ENCODE measurements around the gene ALAD.

DNA sequence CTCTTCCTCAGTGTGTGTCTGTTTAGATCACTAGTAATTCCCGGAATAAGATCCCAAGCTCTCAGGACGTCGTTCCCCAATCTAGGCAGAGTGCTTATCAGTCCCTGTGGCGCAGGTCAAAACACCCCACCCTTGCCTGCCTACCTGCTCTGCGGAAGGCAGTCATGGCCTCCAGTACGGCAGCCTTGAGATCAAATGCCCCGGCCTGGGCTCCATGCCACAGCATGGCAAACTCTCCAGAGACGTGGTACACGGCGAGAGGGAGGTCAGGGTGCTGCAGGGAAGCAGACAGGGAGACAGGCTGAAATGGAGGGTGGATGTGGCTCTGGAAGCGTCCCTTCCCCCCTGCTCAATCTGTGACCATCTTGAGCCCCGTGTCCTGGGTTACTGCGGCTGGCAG is 12.3 kb downstream of the ALAD start:
- TF ChIP-seq FOSL1 (IDR thresholded peaks at IDR 0.05; ENCODE audit: insufficient read depth, low read depth, low read length) = no peak
- no peak for TF ChIP-seq TAF1 (IDR thresholded peaks at IDR 0.05; ENCODE audit: low read depth, low read length)
- no peak for TF ChIP-seq POLR2AphosphoS5 (IDR thresholded peaks at IDR 0.05; ENCODE audit: low read depth, low read length)
- TF ChIP-seq, protein P1, sequence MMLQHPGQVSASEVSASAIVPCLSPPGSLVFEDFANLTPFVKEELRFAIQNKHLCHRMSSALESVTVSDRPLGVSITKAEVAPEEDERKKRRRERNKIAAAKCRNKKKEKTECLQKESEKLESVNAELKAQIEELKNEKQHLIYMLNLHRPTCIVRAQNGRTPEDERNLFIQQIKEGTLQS (IDR thresholded peaks at IDR 0.05; ENCODE audit: insufficient read depth, low read depth, low read length) = no peak
- no peak for TF ChIP-seq CREB1 (IDR thresholded peaks at IDR 0.05)
- TF ChIP-seq RBBP5 (IDR thresholded peaks at IDR 0.05; ENCODE audit: borderline replicate concordance, low read depth, low read length) = no peak
- TF ChIP-seq, protein P2, sequence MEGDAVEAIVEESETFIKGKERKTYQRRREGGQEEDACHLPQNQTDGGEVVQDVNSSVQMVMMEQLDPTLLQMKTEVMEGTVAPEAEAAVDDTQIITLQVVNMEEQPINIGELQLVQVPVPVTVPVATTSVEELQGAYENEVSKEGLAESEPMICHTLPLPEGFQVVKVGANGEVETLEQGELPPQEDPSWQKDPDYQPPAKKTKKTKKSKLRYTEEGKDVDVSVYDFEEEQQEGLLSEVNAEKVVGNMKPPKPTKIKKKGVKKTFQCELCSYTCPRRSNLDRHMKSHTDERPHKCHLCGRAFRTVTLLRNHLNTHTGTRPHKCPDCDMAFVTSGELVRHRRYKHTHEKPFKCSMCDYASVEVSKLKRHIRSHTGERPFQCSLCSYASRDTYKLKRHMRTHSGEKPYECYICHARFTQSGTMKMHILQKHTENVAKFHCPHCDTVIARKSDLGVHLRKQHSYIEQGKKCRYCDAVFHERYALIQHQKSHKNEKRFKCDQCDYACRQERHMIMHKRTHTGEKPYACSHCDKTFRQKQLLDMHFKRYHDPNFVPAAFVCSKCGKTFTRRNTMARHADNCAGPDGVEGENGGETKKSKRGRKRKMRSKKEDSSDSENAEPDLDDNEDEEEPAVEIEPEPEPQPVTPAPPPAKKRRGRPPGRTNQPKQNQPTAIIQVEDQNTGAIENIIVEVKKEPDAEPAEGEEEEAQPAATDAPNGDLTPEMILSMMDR (IDR thresholded peaks at IDR 0.05; ENCODE audit: control extremely low read depth in 1 of 3, insufficient read depth in 1 of 3, low read depth in 1 of 3, low read length in 3 of 3) = no peak

Measured in H1 (cell line).